Transverse colon (tissue), 4 donors: ENCODE results near the gene FOXA2. TPM values are rescaled to one million over a fixed set of nuclear protein-coding genes. Genes with fewer than 3 reads are reported as not detected.

ENCODE experiments used
- DNase-seq: peaks from one replicate; pipeline ENCODE4 v3.0.0-alpha.2; 2019
- H3K27ac ChIP-seq, 4 donors: fragments of 200-600 bp; sonication (generic); 2 replicates each; pipeline ENCODE4 v1.5.1; 2016 to 2018; ENCODE audit warnings: inconsistent platforms in 4 of 4
- H3K27me3 ChIP-seq: fragments of 200-600 bp; sonication (generic); 2 replicates; pipeline ENCODE4 v1.5.1; 2017; ENCODE audit warnings: inconsistent platforms
- H3K36me3 ChIP-seq, 4 donors: fragments of 200-600 bp; sonication (generic); 2 replicates each; pipeline ENCODE4 v1.5.1; 2017 to 2019; ENCODE audit warnings: inconsistent platforms in 4 of 4
- H3K4me1 ChIP-seq, 4 donors: fragments of 200-600 bp; sonication (generic); 2 replicates each; pipeline ENCODE4 v1.5.1; 2017 to 2020; ENCODE audit warnings: inconsistent platforms in 4 of 4
- H3K4me3 ChIP-seq, 4 donors: fragments of 200-600 bp; sonication (generic); 1 replicate in 1 of 4; 2 replicates in 3 of 4; pipeline versions ENCODE4 v1.5.1 to v1.6.1; 2017 to 2019; ENCODE audit warnings: inconsistent platforms in 4 of 4
- H3K9me3 ChIP-seq, 2 donors: fragments of 200-600 bp; sonication (generic); 2 replicates each; pipeline ENCODE4 v1.5.1; 2017 to 2019; ENCODE audit warnings: inconsistent platforms in 2 of 2
- CTCF ChIP-seq, 5 experiments: fragments of 200-600 bp in 3 of 5; fragments of 450-650 bp in 2 of 5; sonication (generic) in 3 of 5; IDR thresholded peaks; 1 replicate in 2 of 5; 2 replicates in 3 of 5; pipeline ENCODE4 v1.5.1; 2016 to 2017; ENCODE audit warnings: antibody characterized with exemption in 5 of 5, inconsistent platforms in 3 of 5, mild to moderate bottlenecking in 2 of 5, moderate library complexity in 1 of 5
- EP300 ChIP-seq: sonication (generic); formaldehyde crosslinking; IDR thresholded peaks from one replicate; pipeline ENCODE4 v1.6.1; 2017; ENCODE audit warnings: antibody characterized with exemption, low read depth
- POLR2A ChIP-seq: fragments of 450-650 bp; IDR thresholded peaks from one replicate; pipeline ENCODE4 v1.6.1; 2016; ENCODE audit warnings: antibody characterized with exemption, mild to moderate bottlenecking, moderate library complexity
- POLR2AphosphoS5 ChIP-seq, 3 donors: sonication (generic); formaldehyde crosslinking; IDR thresholded peaks; one replicate each; pipeline ENCODE4 v1.6.1; 2016; ENCODE audit warnings: antibody characterized with exemption in 3 of 3
- WGBS, 2 donors: methylation state at CpG; one replicate each; pipeline ENCODE4 v1.1.5; 2018; ENCODE audit warnings: low coverage in 1 of 2; 5-methylcytosine and 5-hydroxymethylcytosine counted together
- in situ Hi-C, 4 donors: fragments of 200-750 bp; cut with MboI; loops; one replicate each; pipeline versions ENCODE4 v1.15.0 to v1.15.1; 2017; ENCODE audit warnings: low sequenced_read_pairs in 3 of 4, low pct_ligation_motif_present in 1 of 4, low pct_unique_long_range_greater_than_20kb in 1 of 4
- intact Hi-C: fragments of 100-400 bp; cut with DNase I; formaldehyde crosslinking; loops from one replicate; pipeline ENCODE4 v1.15.1; 2023; ENCODE audit warnings: low total_unique reads
- total RNA-seq, 4 donors: library from RNA; depleted of rRNA; stranded (reverse); fragments of >200 nt; gene quantifications; one replicate each; pipeline ENCODE4 v1.1.0, GENCODE V29; 2016

FOXA2 gene
- total RNA-seq, 4 donors from 2014 or later = 10.5 to 16.1 (median 12.6) TPM

- no peak for TF ChIP-seq POLR2A
- TF ChIP-seq POLR2AphosphoS5 (IDR thresholded peaks at IDR 0.05) = no peak
- TF ChIP-seq CTCF (IDR thresholded peaks at IDR 0.05) = no peak
- H3K9me3 ChIP-seq = no peaks in the 10 kb centered on the region
- H3K4me1 ChIP-seq = no peaks in the 10 kb centered on the region
- no peak overlapping the region for H3K4me3 ChIP-seq
- no peak for DNase-seq
- intact Hi-C loops = no loop called here
- in situ Hi-C loops = no loop called here
- H3K27me3 ChIP-seq = peaks cover 97% of the 10 kb centered on the region
- 45 to 53% methylated on average over 1 to 4 of the region's 4 CpGs for WGBS, 2 donors
- H3K27ac ChIP-seq = no peak overlapping the region
- no peaks in the 10 kb centered on the region for H3K36me3 ChIP-seq
These were observed 21.8 kb downstream of the FOXA2 start for GRCh38 chr20:22562620-22563019.

- intact Hi-C loops = no loop called here
- DNase-seq = no peak
- Histone ChIP-seq H3K36me3 (no peaks in the 10 kb centered on the region), H3K9me3 (no peaks in the 10 kb centered on the region), H3K27me3 (peaks cover 91% of the 10 kb centered on the region), H3K4me3 (no peak overlapping the region), H3K27ac (no peak overlapping the region), H3K4me1 (no peaks in the 10 kb centered on the region)
- 53 to 56% methylated on average over 8 to 9 of the region's 9 CpGs for WGBS, 2 donors
- in situ Hi-C loops = no loop called here
- TF ChIP-seq EP300 = no peak
- TF ChIP-seq POLR2AphosphoS5 (IDR thresholded peaks at IDR 0.05) = no peak
- TF ChIP-seq CTCF (IDR thresholded peaks at IDR 0.05) = no peak
- no peak for TF ChIP-seq POLR2A
These were observed 22.3 kb downstream of the FOXA2 start for GRCh38 chr20:22561965-22562577.

GRCh38 chr20:22560817-22561216 lies 23.6 kb downstream of the FOXA2 start:
- H3K27me3 ChIP-seq = peaks cover 80% of the 10 kb centered on the region
- no peak for DNase-seq
- H3K4me1 ChIP-seq = no peaks in the 10 kb centered on the region
- in situ Hi-C loops = no loop called here
- intact Hi-C loops = no loop called here
- H3K4me3 ChIP-seq = no peak overlapping the region
- TF ChIP-seq POLR2AphosphoS5 (IDR thresholded peaks at IDR 0.05) (no peak), POLR2A (no peak), CTCF (IDR thresholded peaks at IDR 0.05) (no peak), EP300 (no peak)
- no peaks in the 10 kb centered on the region for H3K9me3 ChIP-seq
- WGBS, 2 donors = 55 to 61% methylated on average over 8 to 16 of the region's 16 CpGs
- no peaks in the 10 kb centered on the region for H3K36me3 ChIP-seq
- H3K27ac ChIP-seq = no peak overlapping the region

GRCh38 chr20:22559711-22560318 lies 24.6 kb downstream of the FOXA2 start:
- no peaks in the 10 kb centered on the region for H3K4me1 ChIP-seq
- in situ Hi-C loops = no loop called here
- intact Hi-C loops = no loop called here
- peaks cover 70% of the 10 kb centered on the region for H3K27me3 ChIP-seq
- TF ChIP-seq CTCF (IDR thresholded peaks at IDR 0.05) (no peak), POLR2A (no peak), POLR2AphosphoS5 (IDR thresholded peaks at IDR 0.05) (no peak), EP300 (no peak)
- H3K4me3 ChIP-seq = no peak overlapping the region
- WGBS, 2 donors = 44 to 52% methylated on average over 6 of the region's 6 CpGs
- H3K27ac ChIP-seq = no peak overlapping the region
- no peaks in the 10 kb centered on the region for H3K36me3 ChIP-seq
- no peaks in the 10 kb centered on the region for H3K9me3 ChIP-seq
- DNase-seq = no peak
